ENCODE results near the gene MYO9B.
A peak's percentile ranks its signal among the peaks of the same experiment; 100 is the strongest.
"Not testable (repeated sequence)": the region's sequence is repeated elsewhere in the genome, so short reads cannot be mapped to it uniquely, and the experiment has no call there.

Gene MYO9B

DNA sequence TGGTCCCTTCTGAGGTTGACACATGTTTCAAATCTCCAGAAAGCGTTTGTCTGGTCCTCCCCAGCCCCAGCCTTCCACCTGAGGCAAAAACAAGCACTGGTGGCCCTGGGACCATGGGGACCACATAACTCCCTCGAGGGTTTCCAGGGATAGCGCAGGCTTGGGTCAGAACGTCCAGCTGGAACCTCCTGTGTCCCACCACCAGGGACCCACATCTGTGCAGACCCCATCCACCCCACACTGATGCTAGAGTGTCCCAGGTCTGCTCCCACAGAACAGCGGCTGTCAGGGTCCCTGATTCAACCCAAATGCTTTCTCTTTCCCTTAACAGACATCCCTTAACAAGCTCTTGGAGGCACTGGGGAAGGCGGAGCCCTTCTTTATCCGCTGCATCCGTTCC is 110.0 kb downstream of the MYO9B start:
- no peak for DNase-seq

DNA sequence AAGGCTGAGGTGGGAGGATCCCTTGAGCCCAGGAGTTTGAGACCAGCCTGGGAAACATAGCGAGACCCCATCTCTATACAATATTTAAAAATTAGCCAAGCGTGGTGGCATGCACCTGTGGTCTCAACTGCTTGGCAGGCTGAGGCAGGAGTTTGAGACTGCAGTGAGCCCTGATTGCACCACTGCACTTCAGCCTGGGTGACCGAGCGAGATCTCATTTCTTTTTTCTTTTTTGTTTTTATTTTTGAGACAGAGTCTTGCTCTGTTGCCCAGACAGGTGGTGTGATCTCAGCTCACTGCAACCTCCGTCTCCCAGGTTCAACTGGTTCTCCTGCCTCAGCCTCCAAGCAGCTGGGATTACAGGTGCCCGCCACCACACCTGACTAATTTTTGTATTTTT is 116.2 kb downstream of the MYO9B start:
- not testable (repeated sequence) for DNase-seq

DNA sequence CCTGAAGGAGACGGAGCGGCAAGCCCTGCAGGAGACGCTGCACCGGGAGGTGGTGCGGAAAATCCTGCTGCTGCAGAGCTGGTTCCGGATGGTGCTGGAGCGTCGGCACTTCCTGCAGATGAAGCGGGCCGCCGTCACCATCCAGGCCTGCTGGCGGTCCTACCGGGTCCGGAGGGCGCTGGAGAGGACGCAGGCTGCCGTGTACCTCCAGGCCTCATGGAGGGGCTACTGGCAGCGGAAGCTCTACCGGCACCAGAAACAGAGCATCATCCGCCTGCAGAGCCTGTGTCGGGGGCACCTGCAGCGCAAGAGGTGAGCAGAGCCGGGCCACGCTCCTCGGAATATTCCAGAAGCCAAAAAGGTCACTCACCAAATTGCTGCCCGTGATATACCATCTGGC is 117.2 kb downstream of the MYO9B start:
- no peak for DNase-seq

DNA sequence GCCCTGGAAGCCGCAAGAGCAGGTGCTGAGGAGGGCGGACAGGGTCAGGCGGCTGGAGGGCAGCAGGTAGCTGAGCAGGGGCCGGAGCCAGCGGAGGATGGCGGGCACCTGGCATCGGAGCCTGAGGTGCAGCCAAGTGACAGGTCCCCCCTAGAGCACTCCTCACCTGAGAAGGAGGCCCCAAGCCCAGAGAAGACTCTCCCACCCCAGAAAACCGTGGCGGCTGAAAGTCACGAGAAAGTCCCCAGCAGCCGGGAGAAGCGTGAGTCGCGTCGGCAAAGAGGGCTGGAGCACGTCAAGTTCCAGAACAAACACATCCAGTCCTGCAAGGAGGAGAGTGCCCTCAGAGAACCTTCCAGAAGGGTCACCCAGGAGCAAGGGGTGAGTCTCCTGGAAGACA is 119.0 kb downstream of the MYO9B start:
- no peak for DNase-seq

- no peak for DNase-seq
Observed at GRCh38 chr19:17195106-17195505, 119.5 kb downstream of the MYO9B start.

DNA sequence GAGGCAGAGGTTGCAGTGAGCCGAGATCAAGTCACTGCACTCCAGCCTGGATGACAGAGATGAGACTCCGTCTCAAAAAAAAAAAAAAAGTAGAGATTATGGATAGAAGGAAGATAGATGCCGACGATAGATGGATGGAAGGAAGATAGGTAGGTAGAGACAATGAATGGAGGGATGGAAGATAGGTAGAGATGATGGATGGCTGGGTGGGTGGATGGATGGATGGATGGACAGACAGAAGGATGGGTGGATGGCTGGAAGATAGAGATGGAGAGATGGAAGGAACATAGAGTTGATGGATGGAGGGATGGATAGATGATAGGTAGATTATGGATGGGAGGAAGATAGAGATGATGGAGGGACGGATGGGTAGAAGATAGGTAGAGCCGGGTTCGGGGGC is 121.0 kb downstream of the MYO9B start:
- DNase-seq = no peak

DNA sequence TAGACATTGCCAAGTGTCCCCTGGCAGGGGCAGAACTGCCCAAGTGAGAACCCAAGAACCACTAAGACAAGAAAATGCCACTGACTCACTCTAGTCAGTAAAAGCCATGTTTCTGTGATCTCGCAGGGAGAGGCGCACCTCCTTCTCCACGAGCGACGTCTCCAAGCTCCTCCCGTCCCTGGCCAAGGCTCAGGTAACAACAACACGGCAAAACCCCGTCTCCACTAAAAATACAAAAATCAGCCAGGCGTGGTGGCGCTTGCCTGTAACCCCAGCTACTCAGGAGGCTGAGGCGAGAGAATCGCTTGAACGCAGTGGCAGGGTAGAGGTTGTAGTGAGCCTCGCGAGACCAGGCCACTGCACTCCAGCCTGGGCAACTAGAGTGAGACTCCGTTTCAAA is 122.1 kb downstream of the MYO9B start:
- no peak for DNase-seq

GRCh38 chr19:17200408-17201079 is 125.0 kb downstream of the MYO9B start:
- DNase-seq = no peak

DNA sequence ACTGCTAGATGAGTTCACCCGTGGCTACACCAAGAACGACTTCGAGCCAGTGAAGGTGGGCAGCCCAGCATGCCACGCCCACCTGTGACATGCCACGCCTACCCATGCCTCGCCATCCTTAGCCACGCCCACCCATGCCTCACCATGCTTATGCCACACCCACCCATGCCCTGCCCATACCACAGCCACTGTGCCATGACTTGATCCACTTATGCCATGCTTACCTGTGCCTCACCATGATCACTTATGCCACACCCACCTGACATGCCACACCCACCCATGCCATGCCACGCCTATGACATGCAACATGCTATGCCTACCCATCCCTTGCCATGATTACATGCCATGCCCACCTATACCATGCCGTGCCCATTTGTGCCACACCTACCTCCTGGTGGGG is 126.7 kb downstream of the MYO9B start:
- no peak for DNase-seq

DNA sequence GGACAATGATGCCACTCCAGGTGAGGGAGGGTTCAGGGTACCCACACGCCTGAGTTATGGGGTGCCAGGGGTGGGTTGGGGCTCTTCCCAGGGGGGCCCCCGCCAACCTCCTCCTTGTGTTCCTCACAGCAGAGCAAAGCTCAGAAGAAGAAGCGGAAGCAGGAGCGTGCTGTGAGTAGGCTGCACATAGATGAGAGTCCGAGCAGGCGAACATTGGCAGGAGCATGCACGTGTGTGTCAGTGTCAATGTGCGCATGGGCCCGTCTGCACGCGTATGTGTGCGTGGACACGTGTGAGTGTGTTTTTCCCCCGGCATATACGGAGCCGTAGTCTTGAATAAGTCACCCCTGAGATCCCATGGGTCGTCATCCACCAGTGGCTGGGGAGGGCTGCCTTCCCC is 127.1 kb downstream of the MYO9B start:
- no peak for DNase-seq

GRCh38 chr19:17205237-17206140 is 129.9 kb downstream of the MYO9B start:
- DNase-seq = peak; percentile 48

DNA sequence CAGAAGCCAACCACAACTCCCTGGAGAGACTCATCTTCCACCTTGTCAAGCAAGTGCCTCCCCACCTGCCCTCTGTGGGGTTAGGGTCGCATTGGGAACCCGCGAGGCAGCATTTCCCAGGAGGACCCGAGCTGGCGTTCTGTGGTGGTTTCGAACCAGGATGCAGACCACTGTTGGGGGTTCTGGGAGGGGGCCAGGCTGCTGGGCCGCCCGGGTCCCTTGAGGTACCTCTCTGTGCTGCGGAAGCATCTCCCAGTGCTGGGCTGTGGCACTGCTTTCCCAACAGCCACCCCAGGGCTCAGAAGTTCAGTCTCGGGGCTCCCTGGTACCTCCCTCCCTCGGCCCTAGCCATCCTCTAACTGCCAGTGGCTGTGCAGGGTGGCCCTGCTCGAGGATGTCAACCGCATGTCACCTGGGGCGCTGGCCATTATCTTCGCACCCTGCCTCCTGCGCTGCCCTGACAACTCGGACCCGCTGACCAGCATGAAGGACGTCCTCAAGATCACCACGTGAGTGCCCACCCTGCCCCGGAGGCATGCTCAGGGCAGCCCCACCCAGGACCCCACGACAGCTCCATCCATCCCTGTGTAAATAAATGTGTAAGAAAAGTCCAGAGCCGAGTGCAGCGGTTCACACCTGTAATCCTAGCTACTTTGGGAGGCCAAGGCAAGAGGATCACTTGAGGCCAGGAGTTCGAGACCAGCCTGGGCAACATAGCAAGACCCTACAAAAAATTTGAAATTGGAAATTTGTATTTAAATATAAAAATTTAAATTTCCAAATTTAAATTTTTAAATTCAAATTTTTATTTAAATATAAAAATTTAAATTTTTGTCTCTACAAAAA is 131.4 kb downstream of the MYO9B start:
- DNase-seq = no peak

GRCh38 chr19:17209126-17210036 is 133.8 kb downstream of the MYO9B start:
- DNase-seq = peak; percentile 25

- DNase-seq = no peak
Observed at GRCh38 chr19:17210296-17210695, 134.7 kb downstream of the MYO9B start.

DNA sequence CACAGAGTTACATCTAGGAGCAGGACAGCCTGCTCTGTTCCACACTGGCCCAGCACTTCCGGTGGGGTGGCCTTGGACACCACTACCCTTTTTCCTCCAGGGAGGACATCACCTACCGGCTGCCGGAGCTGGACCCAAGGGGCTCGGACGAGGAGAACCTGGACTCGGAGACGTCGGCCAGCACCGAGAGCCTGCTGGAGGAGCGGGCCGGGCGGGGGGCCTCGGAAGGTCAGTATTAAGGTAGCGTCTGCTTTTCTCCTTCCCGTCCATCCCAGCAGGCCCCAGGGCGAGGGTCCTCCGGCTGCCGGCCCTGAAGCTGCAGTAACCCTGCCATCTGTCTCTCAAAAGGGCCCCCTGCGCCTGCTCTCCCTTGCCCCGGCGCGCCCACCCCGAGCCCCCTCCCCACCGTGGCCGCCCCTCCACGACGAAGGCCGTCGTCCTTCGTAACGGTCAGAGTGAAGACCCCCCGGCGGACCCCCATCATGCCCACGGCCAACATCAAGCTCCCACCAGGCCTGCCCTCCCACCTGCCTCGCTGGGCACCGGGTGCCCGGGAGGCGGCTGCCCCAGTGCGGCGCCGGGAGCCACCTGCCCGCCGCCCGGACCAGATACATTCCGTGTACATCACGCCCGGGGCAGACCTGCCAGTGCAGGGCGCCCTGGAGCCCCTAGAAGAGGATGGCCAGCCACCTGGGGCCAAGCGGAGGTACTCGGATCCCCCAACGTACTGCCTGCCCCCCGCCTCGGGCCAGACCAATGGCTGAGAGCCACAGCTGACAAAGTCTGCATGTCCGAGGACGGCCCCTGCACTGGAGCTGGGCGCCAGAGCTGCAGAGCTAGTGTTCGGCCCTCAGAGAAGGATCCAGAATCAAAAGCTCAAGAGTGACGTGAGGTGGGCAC is 136.2 kb downstream of the MYO9B start:
- DNase-seq = no peak

DNA sequence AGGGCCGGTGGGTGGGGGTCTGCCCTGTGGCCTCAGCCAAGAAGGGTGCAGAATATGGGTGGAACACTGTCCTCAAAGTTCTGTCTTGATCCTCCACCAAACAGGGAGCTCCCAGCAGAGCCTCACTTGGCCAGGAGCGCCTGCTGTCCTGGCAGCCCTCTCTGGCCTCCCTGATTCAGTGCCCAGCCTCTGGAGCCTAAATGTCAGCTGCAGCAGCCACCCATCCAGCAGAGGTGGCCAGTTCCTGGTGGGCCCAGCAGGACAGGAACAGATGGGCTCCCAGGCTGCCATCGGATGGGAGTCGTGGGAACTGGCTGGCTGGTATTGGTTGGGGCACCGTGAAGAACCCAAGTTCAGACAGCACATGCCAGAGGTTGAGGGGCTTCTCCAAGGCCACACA is 137.8 kb downstream of the MYO9B start:
- DNase-seq = no peak

DNA sequence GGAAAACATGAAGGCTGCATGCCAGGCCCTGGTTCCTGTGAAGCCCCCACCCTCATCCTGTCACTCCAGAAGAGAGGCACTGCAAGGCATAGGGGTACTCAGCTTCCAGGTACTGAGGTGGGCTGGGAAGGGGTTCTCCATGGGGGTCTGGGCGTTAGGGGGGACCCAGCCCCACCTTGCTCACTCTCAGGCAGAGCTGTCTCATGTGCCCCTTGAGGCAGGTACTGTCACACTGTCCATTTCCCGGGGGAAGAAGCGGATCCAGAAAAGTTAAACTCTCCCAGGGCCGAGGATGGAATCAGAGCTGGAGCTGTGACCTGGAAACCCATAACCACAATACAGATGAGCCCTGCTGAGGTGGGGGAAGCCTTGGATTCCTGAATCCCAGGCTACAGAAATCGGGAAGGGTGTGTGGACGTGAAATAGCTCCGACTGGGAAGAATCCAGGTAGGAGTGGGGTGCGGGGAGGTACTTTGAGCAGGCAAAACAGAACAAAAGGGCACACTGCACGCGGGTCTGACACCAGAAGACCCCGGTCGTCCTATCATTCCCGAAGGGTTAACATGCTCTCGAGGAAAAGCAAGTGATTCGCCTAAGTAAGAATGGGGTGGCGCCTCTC is 139.0 kb downstream of the MYO9B start:
- no peak for DNase-seq

DNA sequence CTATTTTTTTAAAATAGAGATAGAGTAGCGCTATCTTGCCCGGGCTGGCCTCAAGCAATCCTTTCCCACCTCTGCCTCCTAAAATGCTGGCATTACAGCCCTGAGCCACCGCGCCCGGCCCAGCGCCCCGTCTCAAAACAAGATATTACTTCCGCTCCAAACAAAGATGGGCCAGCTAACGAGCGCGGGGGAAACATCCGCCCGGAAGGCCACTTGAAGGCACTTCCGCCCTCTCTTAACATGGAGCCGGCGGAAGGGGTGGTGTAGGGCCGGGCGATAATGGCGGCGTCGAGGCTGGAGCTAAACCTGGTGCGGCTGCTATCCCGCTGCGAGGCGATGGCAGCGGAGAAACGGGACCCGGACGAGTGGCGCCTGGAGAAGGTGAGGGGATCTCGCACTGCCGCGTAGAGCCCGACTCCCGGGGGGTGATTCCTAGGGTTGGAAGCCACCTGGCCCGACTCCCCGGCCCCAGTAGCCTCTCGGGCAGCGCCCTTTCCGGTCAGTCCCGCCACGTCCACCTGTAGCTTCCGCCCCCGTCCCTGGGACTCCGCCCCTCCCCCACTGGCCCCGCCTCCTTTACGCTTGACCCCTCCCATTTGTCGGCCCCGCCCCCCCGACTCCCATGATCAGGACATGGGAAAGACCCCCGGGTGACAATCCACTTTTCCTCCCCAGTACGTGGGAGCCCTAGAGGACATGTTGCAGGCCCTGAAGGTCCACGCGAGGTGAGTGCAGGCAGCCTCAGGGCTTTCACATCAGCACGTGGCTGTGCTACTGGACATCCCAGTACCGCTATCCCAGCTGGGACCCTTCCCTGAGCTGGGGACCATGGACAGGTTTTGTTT is 139.8 kb downstream of the MYO9B start, which contains the start of gene USE1:
Gene USE1 (plus strand): TSS at position 231 of the 845 bp plus-strand sequence. CDS start 49 bp downstream, at position 280.
- DNase-seq = peak; percentile 76

DNA sequence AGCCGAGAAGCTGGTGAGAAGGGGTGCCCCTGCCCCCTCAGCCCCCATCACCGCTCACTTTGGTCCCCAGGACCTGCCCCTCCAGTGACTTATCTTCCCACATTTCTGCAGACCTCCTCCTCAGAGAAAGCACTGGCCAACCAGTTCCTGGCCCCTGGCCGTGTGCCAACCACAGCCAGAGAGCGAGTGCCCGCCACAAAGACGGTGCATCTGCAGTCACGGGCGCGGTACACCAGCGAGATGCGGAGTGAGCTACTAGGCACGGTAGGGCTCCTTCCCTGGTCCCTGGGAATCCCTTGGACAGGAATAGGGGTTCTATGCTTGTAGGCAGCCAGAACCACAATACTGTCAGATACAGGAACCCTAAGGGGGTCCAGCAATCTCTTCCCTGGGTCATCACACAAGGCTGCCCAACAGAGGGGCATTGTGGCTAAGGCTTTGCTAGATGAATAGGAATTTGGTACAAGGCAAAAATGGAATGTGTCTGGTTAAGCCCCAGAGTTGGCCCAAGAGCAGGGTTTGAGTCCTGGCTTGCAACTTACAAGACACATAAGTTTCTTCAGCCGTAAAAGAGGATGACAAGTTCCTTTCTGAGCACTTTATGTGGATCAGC is 140.6 kb downstream of the MYO9B start:
- no peak for DNase-seq
